Adrenal gland (tissue), 5 donors: Measurements from ENCODE around the gene RBM47.

Experiments used
- POLR2A ChIP-seq, 2 donors: fragments of 450-650 bp; IDR thresholded peaks; one replicate each; pipeline ENCODE4 v1.6.1; 2017; ENCODE audit warnings: antibody characterized with exemption in 2 of 2, mild to moderate bottlenecking in 2 of 2, moderate library complexity in 1 of 2
- TF ChIP-seq, protein P1 (sequence below), 6 experiments: fragments of 450-650 bp in 4 of 6; fragments of 200-600 bp in 2 of 6; sonication (generic) in 1 of 6; IDR thresholded peaks; 1 replicate in 5 of 6; 2 replicates in 1 of 6; pipeline versions ENCODE4 v1.5.1 to v1.8.0; 2016 to 2021; ENCODE audit warnings: antibody characterized with exemption in 6 of 6, mild to moderate bottlenecking in 2 of 6, moderate library complexity in 1 of 6
- donor health status: DM: no; HTN: no; CAD: no.

DNA sequence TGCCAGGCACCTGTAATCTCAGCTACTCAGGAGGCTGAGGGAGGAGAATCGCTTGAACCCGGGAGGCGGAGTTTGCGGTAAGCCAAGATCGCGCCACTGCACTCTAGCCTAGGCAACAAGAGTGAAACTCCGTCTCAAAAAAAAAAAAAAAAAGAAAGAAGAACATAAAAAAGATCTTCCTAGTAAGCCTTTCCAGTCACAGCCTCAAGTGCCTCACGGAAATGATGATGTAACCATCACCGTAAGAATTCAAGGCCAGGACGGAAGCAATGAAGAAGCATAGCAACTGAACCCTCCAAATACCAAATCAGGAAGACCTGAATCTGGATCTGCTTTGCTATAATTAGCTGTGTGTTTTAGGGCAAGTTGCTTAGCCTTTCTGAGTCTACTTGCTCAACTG is 28.8 kb downstream of the RBM47 start:
- TF ChIP-seq, protein P1, sequence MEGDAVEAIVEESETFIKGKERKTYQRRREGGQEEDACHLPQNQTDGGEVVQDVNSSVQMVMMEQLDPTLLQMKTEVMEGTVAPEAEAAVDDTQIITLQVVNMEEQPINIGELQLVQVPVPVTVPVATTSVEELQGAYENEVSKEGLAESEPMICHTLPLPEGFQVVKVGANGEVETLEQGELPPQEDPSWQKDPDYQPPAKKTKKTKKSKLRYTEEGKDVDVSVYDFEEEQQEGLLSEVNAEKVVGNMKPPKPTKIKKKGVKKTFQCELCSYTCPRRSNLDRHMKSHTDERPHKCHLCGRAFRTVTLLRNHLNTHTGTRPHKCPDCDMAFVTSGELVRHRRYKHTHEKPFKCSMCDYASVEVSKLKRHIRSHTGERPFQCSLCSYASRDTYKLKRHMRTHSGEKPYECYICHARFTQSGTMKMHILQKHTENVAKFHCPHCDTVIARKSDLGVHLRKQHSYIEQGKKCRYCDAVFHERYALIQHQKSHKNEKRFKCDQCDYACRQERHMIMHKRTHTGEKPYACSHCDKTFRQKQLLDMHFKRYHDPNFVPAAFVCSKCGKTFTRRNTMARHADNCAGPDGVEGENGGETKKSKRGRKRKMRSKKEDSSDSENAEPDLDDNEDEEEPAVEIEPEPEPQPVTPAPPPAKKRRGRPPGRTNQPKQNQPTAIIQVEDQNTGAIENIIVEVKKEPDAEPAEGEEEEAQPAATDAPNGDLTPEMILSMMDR (IDR thresholded peaks at IDR 0.05), result no peak
- no peak for TF ChIP-seq POLR2A (IDR thresholded peaks at IDR 0.05)
